GM23338 (cell line): ENCODE measurements around the gene AP5Z1. TPM values are rescaled to one million over a fixed set of nuclear protein-coding genes. Genes with fewer than 3 reads are reported as not detected.
A peak's percentile ranks its signal among the peaks of the same experiment; 100 is the strongest.
"Not testable (repeated sequence)": the region's sequence is repeated elsewhere in the genome, so short reads cannot be mapped to it uniquely, and the experiment has no call there.

Experiments
- ATAC-seq: fragments of 200-7000 bp; cut with Tn5 transposase; 3 replicates; pipeline ENCODE4 v1.9.1; 2020
- DNase-seq: peaks from one replicate; pipeline ENCODE4 v3.0.0-alpha.2; 2015; ENCODE audit warnings: low spot score
- H2AFZ ChIP-seq: fragments of 200-600 bp; sonication (generic); 2 replicates; pipeline ENCODE4 v1.8.0; 2016; ENCODE audit warnings: antibody characterized with exemption, mild to moderate bottlenecking, moderate library complexity
- H3F3A ChIP-seq: fragments of 200-600 bp; sonication (generic); replicated peaks from 2 replicates; pipeline ENCODE4 v1.8.0; 2017; ENCODE audit warnings: antibody characterized with exemption, mixed run types, low read depth
- H3K27ac ChIP-seq: fragments of 200-600 bp; sonication (generic); 2 replicates; pipeline ENCODE4 v1.6.1; 2016; ENCODE audit warnings: low read depth
- H3K27me3 ChIP-seq: fragments of 200-600 bp; sonication (generic); 2 replicates; pipeline ENCODE4 v1.8.0; 2016; ENCODE audit warnings: mild to moderate bottlenecking, mixed run types, moderate library complexity; ENCODE audit not compliant: insufficient read depth
- H3K36me3 ChIP-seq: fragments of 200-600 bp; sonication (generic); 2 replicates; pipeline ENCODE4 v1.8.0; 2016; ENCODE audit warnings: mild to moderate bottlenecking; ENCODE audit not compliant: insufficient read depth
- H3K4me1 ChIP-seq: fragments of 200-600 bp; sonication (generic); 2 replicates; pipeline ENCODE4 v1.8.0; 2016; ENCODE audit warnings: mild to moderate bottlenecking, moderate library complexity; ENCODE audit not compliant: insufficient read depth
- H3K4me2 ChIP-seq: fragments of 200-600 bp; sonication (generic); 2 replicates; pipeline ENCODE4 v1.7.1; 2017; ENCODE audit warnings: mixed run types
- H3K4me3 ChIP-seq: fragments of 200-600 bp; sonication (generic); 2 replicates; pipeline ENCODE4 v1.6.1; 2016; ENCODE audit warnings: mixed run types
- H3K79me2 ChIP-seq: fragments of 200-600 bp; sonication (generic); replicated peaks from 2 replicates; pipeline ENCODE4 v1.8.0; 2017; ENCODE audit warnings: mild to moderate bottlenecking; ENCODE audit not compliant: insufficient read depth
- H3K9me2 ChIP-seq: fragments of 200-600 bp; sonication (generic); 2 replicates; pipeline ENCODE4 v1.8.0; 2017; ENCODE audit not compliant: insufficient read depth
- H4K20me1 ChIP-seq: fragments of 200-600 bp; sonication (generic); replicated peaks from 2 replicates; pipeline ENCODE4 v1.8.0; 2017; ENCODE audit warnings: mild to moderate bottlenecking; ENCODE audit not compliant: insufficient read depth
- H3K27ac Mint-ChIP-seq: 2 replicates; pipeline ENCODE4 v1.8.0; 2020; ENCODE audit warnings: inconsistent platforms, mild to moderate bottlenecking, moderate library complexity, mixed read lengths
- H3K27me3 Mint-ChIP-seq: 3 replicates; pipeline ENCODE4 v1.8.0; 2022; ENCODE audit warnings: low read depth, mild to moderate bottlenecking, moderate library complexity, mixed read lengths, inconsistent platforms; ENCODE audit not compliant: insufficient read depth, poor library complexity
- H3K36me3 Mint-ChIP-seq: 3 replicates; pipeline ENCODE4 v1.8.0; 2021; ENCODE audit warnings: low read depth, mild to moderate bottlenecking, inconsistent platforms, moderate library complexity, mixed read lengths
- H3K4me1 Mint-ChIP-seq: 3 replicates; pipeline ENCODE4 v1.8.0; 2020; ENCODE audit warnings: mild to moderate bottlenecking, inconsistent platforms, mixed read lengths
- H3K4me3 Mint-ChIP-seq: 3 replicates; pipeline ENCODE4 v1.8.0; 2021; ENCODE audit warnings: moderate library complexity, mild to moderate bottlenecking, inconsistent platforms, mixed read lengths
- H3K9me3 Mint-ChIP-seq: 3 replicates; pipeline ENCODE4 v1.8.0; 2020; ENCODE audit warnings: moderate library complexity, mild to moderate bottlenecking, inconsistent platforms, mixed read lengths
- EZH2phosphoT487 ChIP-seq: fragments of 200-600 bp; sonication (generic); IDR thresholded peaks from one replicate; pipeline ENCODE4 v1.8.1; 2018; ENCODE audit warnings: antibody characterized with exemption; ENCODE audit not compliant: unreplicated experiment
- JUNB ChIP-seq: IDR thresholded peaks from one replicate; pipeline ENCODE4 v1.6.1; 2016; ENCODE audit warnings: antibody characterized with exemption; ENCODE audit not compliant: unreplicated experiment
- POLR2AphosphoS5 ChIP-seq: IDR thresholded peaks from 2 replicates; pipeline ENCODE4 v1.6.1; 2016; ENCODE audit warnings: antibody characterized with exemption, low read depth
- STAT1 ChIP-seq: IDR thresholded peaks from one replicate; pipeline ENCODE4 v1.6.1; 2016; ENCODE audit warnings: antibody characterized with exemption; ENCODE audit not compliant: unreplicated experiment
- ZNF114 ChIP-seq: fragments of 250-450 bp; sonication (Bioruptor Pico); IDR thresholded peaks from 2 replicates; pipeline ENCODE4 v1.5.0; 2020; ENCODE audit warnings: mild to moderate bottlenecking, moderate library complexity
- ZNF331 ChIP-seq: fragments of 250-450 bp; sonication (Bioruptor Pico); IDR thresholded peaks from 2 replicates; pipeline ENCODE4 v1.5.0; 2020; ENCODE audit warnings: low read depth, mild to moderate bottlenecking, moderate library complexity
- polyA plus RNA-seq: library from polyadenylated mRNA; unstranded; fragments of >200 nt; fragmentation: Nextera tagmentation; extraction: Ambion mirVana; gene quantifications from 2 replicates; pipeline ENCODE4 v1.2.1, GENCODE V29; 2016
- total RNA-seq: library from RNA; depleted of rRNA; stranded (reverse); fragments of >200 nt; shearing (Covaris generic); gene quantifications from 2 replicates; pipeline ENCODE4 v1.2.3, GENCODE V29; 2014
- TF ChIP-seq, protein P1 (sequence below): fragments of 250-450 bp; sonication (Bioruptor Pico); IDR thresholded peaks from 2 replicates; pipeline ENCODE4 v1.5.0; 2020; ENCODE audit warnings: mild to moderate bottlenecking, moderate library complexity
- TF ChIP-seq, protein P2 (sequence below): IDR thresholded peaks from 2 replicates; pipeline ENCODE4 v1.6.1; 2016; ENCODE audit warnings: antibody characterized with exemption
- TF ChIP-seq, protein P3 (sequence below), 2 experiments: fragments of 200-600 bp in 1 of 2; sonication (generic) in 1 of 2; conservative IDR thresholded peaks; 2 replicates each; pipeline versions ENCODE4 v1.5.1 to v1.6.1; 2016 to 2017; ENCODE audit warnings: antibody characterized with exemption in 2 of 2, low read depth in 2 of 2, mild to moderate bottlenecking in 2 of 2, moderate library complexity in 1 of 2

Gene AP5Z1
- total and polyA plus RNA-seq, 2 experiments from 2014 or later: 16.3 to 31.2 TPM

DNA sequence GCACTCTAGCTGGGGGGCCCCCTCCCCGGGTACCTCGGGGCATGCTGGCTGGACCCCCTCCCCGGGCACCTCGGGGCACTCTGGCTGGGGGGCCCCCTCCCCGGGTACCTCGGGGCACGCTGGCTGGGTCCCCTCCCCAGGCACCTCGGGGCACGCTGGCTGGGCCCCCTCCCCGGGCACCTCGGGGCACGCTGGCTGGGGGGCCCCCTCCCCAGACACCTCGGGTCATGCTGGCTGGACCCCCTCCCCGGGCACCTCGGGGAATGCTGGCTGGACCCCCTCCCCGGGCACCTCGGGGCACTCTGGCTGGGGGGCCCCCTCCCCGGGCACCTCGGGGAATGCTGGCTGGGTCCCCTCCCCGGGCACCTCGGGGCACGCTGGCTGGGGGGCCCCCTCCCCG lies 27.2 kb downstream of the AP5Z1 start:
- H3K4me3 ChIP-seq, H3K9me3 Mint-ChIP-seq, H3K27me3 Mint-ChIP-seq, H3K27ac ChIP-seq, H3F3A ChIP-seq, H3K27ac Mint-ChIP-seq, DNase-seq, H3K4me3 Mint-ChIP-seq, H3K36me3 ChIP-seq, H3K4me2 ChIP-seq, H3K27me3 ChIP-seq, H3K4me1 Mint-ChIP-seq, ATAC-seq, H3K4me1 ChIP-seq, H3K36me3 Mint-ChIP-seq, H2AFZ ChIP-seq, H3K79me2 ChIP-seq, H3K9me2 ChIP-seq, H4K20me1 ChIP-seq: not testable (repeated sequence)

DNA sequence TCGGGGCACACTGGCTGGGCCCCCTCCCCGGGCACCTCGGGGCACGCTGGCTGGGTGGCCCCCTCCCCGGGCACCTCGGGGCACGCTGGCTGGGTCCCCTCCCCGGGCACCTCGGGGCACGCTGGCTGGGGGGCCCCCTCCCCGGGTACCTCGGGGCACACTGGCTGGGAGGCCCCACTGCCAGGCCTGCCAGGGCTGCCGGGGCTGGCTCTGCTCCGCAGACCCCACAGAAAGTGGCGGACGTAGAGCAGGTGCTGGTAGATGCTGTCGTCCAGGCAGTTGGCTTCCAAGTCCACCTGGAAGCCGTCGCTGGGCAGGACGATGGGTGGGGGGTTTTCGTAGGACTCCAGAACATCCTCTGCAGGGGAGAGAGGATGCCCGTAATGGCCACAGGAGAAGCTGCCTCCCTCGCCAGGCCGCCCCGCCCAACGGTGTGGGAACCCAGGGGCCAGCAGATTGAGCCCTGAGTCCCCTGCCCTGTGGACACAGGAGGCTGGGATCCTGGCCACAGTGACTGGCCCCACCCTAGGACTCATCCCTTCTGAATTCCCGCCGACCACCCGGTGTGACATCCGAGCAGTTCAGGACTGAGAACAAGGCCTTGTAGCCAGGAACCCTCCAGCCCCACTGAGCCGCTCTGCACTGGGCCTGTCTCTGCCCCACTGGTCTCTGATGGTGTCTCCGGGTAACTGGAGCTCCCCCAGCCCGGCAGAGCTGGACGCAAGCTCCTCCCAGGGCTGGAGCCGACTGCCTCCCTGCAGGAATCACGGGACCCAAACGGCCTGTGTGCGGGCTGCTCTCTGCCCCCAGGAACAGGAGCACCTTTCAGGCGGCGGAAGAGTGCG lies 28.2 kb downstream of the AP5Z1 start:
- H3K9me2 ChIP-seq: no peaks in the 10 kb centered on the region
- no peak overlapping the region; the same call in 1 of the 2 replicates for H3K27ac ChIP-seq
- TF ChIP-seq, protein P1, sequence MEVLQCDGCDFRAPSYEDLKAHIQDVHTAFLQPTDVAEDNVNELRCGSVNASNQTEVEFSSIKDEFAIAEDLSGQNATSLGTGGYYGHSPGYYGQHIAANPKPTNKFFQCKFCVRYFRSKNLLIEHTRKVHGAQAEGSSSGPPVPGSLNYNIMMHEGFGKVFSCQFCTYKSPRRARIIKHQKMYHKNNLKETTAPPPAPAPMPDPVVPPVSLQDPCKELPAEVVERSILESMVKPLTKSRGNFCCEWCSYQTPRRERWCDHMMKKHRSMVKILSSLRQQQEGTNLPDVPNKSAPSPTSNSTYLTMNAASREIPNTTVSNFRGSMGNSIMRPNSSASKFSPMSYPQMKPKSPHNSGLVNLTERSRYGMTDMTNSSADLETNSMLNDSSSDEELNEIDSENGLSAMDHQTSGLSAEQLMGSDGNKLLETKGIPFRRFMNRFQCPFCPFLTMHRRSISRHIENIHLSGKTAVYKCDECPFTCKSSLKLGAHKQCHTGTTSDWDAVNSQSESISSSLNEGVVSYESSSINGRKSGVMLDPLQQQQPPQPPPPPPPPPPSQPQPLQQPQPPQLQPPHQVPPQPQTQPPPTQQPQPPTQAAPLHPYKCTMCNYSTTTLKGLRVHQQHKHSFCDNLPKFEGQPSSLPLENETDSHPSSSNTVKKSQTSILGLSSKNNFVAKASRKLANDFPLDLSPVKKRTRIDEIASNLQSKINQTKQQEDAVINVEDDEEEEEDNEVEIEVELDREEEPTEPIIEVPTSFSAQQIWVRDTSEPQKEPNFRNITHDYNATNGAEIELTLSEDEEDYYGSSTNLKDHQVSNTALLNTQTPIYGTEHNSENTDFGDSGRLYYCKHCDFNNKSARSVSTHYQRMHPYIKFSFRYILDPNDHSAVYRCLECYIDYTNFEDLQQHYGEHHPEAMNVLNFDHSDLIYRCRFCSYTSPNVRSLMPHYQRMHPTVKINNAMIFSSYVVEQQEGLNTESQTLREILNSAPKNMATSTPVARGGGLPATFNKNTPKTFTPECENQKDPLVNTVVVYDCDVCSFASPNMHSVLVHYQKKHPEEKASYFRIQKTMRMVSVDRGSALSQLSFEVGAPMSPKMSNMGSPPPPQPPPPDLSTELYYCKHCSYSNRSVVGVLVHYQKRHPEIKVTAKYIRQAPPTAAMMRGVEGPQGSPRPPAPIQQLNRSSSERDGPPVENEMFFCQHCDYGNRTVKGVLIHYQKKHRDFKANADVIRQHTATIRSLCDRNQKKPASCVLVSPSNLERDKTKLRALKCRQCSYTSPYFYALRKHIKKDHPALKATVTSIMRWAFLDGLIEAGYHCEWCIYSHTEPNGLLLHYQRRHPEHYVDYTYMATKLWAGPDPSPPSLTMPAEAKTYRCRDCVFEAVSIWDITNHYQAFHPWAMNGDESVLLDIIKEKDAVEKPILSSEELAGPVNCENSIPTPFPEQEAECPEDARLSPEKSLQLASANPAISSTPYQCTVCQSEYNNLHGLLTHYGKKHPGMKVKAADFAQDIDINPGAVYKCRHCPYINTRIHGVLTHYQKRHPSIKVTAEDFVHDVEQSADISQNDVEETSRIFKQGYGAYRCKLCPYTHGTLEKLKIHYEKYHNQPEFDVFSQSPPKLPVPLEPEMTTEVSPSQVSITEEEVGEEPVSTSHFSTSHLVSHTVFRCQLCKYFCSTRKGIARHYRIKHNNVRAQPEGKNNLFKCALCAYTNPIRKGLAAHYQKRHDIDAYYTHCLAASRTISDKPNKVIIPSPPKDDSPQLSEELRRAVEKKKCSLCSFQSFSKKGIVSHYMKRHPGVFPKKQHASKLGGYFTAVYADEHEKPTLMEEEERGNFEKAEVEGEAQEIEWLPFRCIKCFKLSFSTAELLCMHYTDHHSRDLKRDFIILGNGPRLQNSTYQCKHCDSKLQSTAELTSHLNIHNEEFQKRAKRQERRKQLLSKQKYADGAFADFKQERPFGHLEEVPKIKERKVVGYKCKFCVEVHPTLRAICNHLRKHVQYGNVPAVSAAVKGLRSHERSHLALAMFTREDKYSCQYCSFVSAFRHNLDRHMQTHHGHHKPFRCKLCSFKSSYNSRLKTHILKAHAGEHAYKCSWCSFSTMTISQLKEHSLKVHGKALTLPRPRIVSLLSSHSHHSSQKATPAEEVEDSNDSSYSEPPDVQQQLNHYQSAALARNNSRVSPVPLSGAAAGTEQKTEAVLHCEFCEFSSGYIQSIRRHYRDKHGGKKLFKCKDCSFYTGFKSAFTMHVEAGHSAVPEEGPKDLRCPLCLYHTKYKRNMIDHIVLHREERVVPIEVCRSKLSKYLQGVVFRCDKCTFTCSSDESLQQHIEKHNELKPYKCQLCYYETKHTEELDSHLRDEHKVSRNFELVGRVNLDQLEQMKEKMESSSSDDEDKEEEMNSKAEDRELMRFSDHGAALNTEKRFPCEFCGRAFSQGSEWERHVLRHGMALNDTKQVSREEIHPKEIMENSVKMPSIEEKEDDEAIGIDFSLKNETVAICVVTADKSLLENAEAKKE (CRISPR knock-in tag): no peak
- TF ChIP-seq POLR2AphosphoS5 (no peak), STAT1 (no peak), ZNF114 (CRISPR knock-in tag) (no peak), EZH2phosphoT487 (no peak), JUNB (no peak), ZNF331 (CRISPR knock-in tag) (no peak)
- TF ChIP-seq, protein P2, sequence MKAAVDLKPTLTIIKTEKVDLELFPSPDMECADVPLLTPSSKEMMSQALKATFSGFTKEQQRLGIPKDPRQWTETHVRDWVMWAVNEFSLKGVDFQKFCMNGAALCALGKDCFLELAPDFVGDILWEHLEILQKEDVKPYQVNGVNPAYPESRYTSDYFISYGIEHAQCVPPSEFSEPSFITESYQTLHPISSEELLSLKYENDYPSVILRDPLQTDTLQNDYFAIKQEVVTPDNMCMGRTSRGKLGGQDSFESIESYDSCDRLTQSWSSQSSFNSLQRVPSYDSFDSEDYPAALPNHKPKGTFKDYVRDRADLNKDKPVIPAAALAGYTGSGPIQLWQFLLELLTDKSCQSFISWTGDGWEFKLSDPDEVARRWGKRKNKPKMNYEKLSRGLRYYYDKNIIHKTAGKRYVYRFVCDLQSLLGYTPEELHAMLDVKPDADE: no peak
- TF ChIP-seq, protein P3, sequence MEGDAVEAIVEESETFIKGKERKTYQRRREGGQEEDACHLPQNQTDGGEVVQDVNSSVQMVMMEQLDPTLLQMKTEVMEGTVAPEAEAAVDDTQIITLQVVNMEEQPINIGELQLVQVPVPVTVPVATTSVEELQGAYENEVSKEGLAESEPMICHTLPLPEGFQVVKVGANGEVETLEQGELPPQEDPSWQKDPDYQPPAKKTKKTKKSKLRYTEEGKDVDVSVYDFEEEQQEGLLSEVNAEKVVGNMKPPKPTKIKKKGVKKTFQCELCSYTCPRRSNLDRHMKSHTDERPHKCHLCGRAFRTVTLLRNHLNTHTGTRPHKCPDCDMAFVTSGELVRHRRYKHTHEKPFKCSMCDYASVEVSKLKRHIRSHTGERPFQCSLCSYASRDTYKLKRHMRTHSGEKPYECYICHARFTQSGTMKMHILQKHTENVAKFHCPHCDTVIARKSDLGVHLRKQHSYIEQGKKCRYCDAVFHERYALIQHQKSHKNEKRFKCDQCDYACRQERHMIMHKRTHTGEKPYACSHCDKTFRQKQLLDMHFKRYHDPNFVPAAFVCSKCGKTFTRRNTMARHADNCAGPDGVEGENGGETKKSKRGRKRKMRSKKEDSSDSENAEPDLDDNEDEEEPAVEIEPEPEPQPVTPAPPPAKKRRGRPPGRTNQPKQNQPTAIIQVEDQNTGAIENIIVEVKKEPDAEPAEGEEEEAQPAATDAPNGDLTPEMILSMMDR (conservative IDR thresholded peaks at IDR 0.05; ENCODE audit: low read depth in 2 of 2): no peak
- H3K4me2 ChIP-seq: no peak overlapping the region
- no peaks in the 10 kb centered on the region for H3K9me3 Mint-ChIP-seq
- no peak overlapping the region for H3K27ac Mint-ChIP-seq
- peaks cover 8% of the 10 kb centered on the region for H3K27me3 Mint-ChIP-seq
- H3K79me2 ChIP-seq: no peaks in the 10 kb centered on the region
- H3K4me3 ChIP-seq: no peak overlapping the region
- H3K36me3 Mint-ChIP-seq: no peaks in the 10 kb centered on the region; the same call in 2 of the 3 replicates
- H3K27me3 ChIP-seq: no peaks in the 10 kb centered on the region
- H3K36me3 ChIP-seq: no peaks in the 10 kb centered on the region
- peaks cover 3% of the 10 kb centered on the region; the same call in 1 of the 2 replicates for H3K4me1 ChIP-seq
- ATAC-seq (peak; percentile 82), DNase-seq (peak; percentile 69)
- no peak overlapping the region for H3K4me3 Mint-ChIP-seq
- H3F3A ChIP-seq: no peaks in the 10 kb centered on the region
- peaks cover 5% of the 10 kb centered on the region for H3K4me1 Mint-ChIP-seq
- no peaks in the 10 kb centered on the region for H4K20me1 ChIP-seq
- no peak overlapping the region for H2AFZ ChIP-seq
